Stomach (tissue), 4 donors: ENCODE results near the gene PRELID1.

Experiments
- EP300 ChIP-seq: sonication (generic); formaldehyde crosslinking; IDR thresholded peaks from one replicate; pipeline ENCODE4 v1.6.1; 2017; ENCODE audit warnings: antibody characterized with exemption
- POLR2A ChIP-seq, 4 donors: fragments of 450-650 bp; IDR thresholded peaks; one replicate each; pipeline ENCODE4 v1.6.1; 2016; ENCODE audit warnings: antibody characterized with exemption in 4 of 4, control low read depth in 2 of 4, mild to moderate bottlenecking in 1 of 4, moderate library complexity in 1 of 4
- TF ChIP-seq, protein P1 (sequence below), 7 experiments: fragments of 450-650 bp in 4 of 7; fragments of 200-600 bp in 3 of 7; sonication (generic) in 3 of 7; IDR thresholded peaks; one replicate each; pipeline ENCODE4 v1.5.1; 2016 to 2019; ENCODE audit warnings: antibody characterized with exemption in 7 of 7, control low read depth in 2 of 7, mild to moderate bottlenecking in 1 of 7

DNA sequence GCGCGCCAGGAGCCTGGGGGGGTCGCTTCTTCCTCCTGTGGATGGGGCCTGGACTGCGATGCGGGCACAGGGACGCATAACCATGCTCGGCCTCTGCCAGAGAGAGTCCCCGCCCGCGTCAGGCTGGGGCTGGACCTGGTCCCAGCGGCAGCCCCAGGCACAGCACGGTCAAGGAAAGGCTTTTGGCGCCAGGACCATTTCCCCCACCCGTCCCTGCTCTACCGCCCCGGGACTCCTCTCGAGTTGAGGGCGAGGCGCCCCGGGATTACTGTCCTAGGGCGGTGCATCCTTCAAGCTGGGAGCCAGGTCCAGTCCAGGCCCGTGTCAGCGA lies 7.8 kb downstream of the PRELID1 start:
- TF ChIP-seq, protein P1, sequence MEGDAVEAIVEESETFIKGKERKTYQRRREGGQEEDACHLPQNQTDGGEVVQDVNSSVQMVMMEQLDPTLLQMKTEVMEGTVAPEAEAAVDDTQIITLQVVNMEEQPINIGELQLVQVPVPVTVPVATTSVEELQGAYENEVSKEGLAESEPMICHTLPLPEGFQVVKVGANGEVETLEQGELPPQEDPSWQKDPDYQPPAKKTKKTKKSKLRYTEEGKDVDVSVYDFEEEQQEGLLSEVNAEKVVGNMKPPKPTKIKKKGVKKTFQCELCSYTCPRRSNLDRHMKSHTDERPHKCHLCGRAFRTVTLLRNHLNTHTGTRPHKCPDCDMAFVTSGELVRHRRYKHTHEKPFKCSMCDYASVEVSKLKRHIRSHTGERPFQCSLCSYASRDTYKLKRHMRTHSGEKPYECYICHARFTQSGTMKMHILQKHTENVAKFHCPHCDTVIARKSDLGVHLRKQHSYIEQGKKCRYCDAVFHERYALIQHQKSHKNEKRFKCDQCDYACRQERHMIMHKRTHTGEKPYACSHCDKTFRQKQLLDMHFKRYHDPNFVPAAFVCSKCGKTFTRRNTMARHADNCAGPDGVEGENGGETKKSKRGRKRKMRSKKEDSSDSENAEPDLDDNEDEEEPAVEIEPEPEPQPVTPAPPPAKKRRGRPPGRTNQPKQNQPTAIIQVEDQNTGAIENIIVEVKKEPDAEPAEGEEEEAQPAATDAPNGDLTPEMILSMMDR (IDR thresholded peaks at IDR 0.05) = no peak
- TF ChIP-seq POLR2A (IDR thresholded peaks at IDR 0.05) (no peak), EP300 (no peak)
